Measurements from ENCODE around the gene CLASP1. TPM values are rescaled to one million over a fixed set of nuclear protein-coding genes. Genes with fewer than 3 reads are reported as not detected.

CLASP1 gene
- total RNA-seq, 1 experiment from 2014 or later = 45.9 TPM

DNA sequence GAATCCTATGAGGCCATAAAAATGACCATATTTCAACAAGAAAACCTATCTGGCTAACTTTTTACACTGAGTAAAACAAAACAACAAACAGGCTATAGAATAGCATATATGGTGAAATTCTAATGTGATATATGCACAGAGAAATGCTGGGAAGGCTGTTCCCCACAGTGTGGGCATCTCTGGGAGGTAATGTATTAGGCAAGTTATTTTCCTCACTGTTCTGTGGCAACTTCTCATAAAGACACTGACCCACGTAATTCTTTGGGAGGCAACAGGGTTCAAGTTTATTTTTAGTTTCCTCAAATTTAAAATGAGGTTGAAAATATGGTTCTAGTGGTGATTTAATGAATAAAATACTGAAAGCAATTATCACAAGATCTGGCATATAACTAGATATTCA, 71.9 kb downstream of the CLASP1 start:
- TF ChIP-seq CTCF (conservative IDR thresholded peaks at IDR 0.05) = no peak
- Mint-ChIP-seq H3K27ac (peak overlapping the region in 2 of 3 experiments; percentile 36 to 93; a peak in 3 of 7 replicates), H3K36me3 (ENCODE audit: insufficient read depth in 1 of 3, low read depth in 3 of 3) (no peaks in the 10 kb centered on the region), H3K4me3 (no peak overlapping the region), H3K9me3 (no peaks in the 10 kb centered on the region), H3K4me1 (peaks cover 27 to 29% of the 10 kb centered on the region in 2 experiments), H3K27me3 (ENCODE audit: low read depth) (no peaks in the 10 kb centered on the region)
- no peak overlapping the region for H3K18ac ChIP-seq (ENCODE audit: insufficient read length, low read depth, low read length)
- no peak overlapping the region for H3T11ph ChIP-seq (ENCODE audit: low read length)
- no peak overlapping the region for H2BK20ac ChIP-seq (ENCODE audit: low read depth, low read length, poor library complexity, severe bottlenecking)
- H3K14ac ChIP-seq (ENCODE audit: insufficient read depth, low read length) = no peak overlapping the region
- no peak overlapping the region for H2BK5ac ChIP-seq (ENCODE audit: insufficient read length, low read length)
- H4K20me1 ChIP-seq (ENCODE audit: control insufficient read depth, insufficient read depth, insufficient read length) = no peaks in the 10 kb centered on the region
- DNase-seq = no peak
- WGBS (ENCODE audit: extremely low coverage, insufficient read length, low lambda C conversion rate) = no CpG with 5 or more reads among the region's 1 CpG
- H2BK120ac ChIP-seq (ENCODE audit: low read depth, low read length, poor library complexity, severe bottlenecking) = no peak overlapping the region
- H4K5ac ChIP-seq (ENCODE audit: insufficient read length, low read depth, low read length) = no peak overlapping the region
- no peak overlapping the region for H4K91ac ChIP-seq (ENCODE audit: insufficient read length, low read depth, low read length)
- H3K4me2 ChIP-seq (ENCODE audit: insufficient read depth, insufficient read length, low read length) = no peak overlapping the region
- H2AFZ ChIP-seq (ENCODE audit: low read length) = no peak overlapping the region
- no peaks in the 10 kb centered on the region for H3K23me2 ChIP-seq (ENCODE audit: insufficient read length, low read depth, low read length, poor library complexity, severe bottlenecking)
- H3K9ac ChIP-seq (ENCODE audit: extremely low read depth, insufficient read length, low read length) = no peak overlapping the region
- H3K9me3 ChIP-seq (ENCODE audit: control insufficient read depth, low read depth, low read length) = no peaks in the 10 kb centered on the region
- H3K56ac ChIP-seq (ENCODE audit: insufficient read length, low read depth, low read length) = no peak overlapping the region
- H3K27ac ChIP-seq (ENCODE audit: insufficient read length, low read depth, low read length) = no peak overlapping the region
- H3K4me1 ChIP-seq (ENCODE audit: insufficient read depth, low read length) = no peaks in the 10 kb centered on the region; the same call in 1 of the 2 replicates
- no peak overlapping the region for H2BK15ac ChIP-seq (ENCODE audit: low read depth, low read length)
- no peaks in the 10 kb centered on the region for H3K27me3 ChIP-seq (ENCODE audit: insufficient read depth, low read length)
- no peak overlapping the region for H3K4ac ChIP-seq (ENCODE audit: low read depth, low read length)
- H3K23ac ChIP-seq (ENCODE audit: insufficient read length, low read depth, low read length) = no peak overlapping the region
- no peak overlapping the region for H4K8ac ChIP-seq (replicated peaks; ENCODE audit: insufficient read length, low read depth, low read length)
- H3K79me2 ChIP-seq (ENCODE audit: insufficient read depth, low read length) = 0 out of 2 replicates have a peak, but pooled peaks cover 2% of the 10 kb centered on the region
- H2AK5ac ChIP-seq (ENCODE audit: insufficient read length, low read length) = no peak overlapping the region
- H3K79me1 ChIP-seq (ENCODE audit: insufficient read depth, low read depth, low read length, poor library complexity, severe bottlenecking) = peaks cover 7% of the 10 kb centered on the region
- no peak overlapping the region for H2BK12ac ChIP-seq (ENCODE audit: insufficient read length, low read depth, low read length)

All from H9 (cell line).